Osteocyte (in vitro differentiated cells): ENCODE data around the gene GPC5. TPM values are rescaled to one million over a fixed set of nuclear protein-coding genes. Genes with fewer than 3 reads are reported as not detected.

Experiments used
- DNase-seq: peaks from one replicate; pipeline ENCODE4 v3.0.0; 2021; ENCODE audit warnings: mixed read lengths; ENCODE audit not compliant: unreplicated experiment; ENCODE audit errors: extremely low spot score
- H3K27ac Mint-ChIP-seq: one replicate; pipeline ENCODE4 v1.8.0; 2021; ENCODE audit warnings: mild to moderate bottlenecking, mixed read lengths; ENCODE audit not compliant: unreplicated experiment
- H3K27me3 Mint-ChIP-seq: one replicate; pipeline ENCODE4 v1.8.0; 2021; ENCODE audit warnings: mixed read lengths; ENCODE audit not compliant: unreplicated experiment
- H3K36me3 Mint-ChIP-seq: one replicate; pipeline ENCODE4 v1.8.0; 2021; ENCODE audit warnings: mixed read lengths; ENCODE audit not compliant: unreplicated experiment
- H3K4me1 Mint-ChIP-seq: one replicate; pipeline ENCODE4 v1.8.0; 2021; ENCODE audit warnings: mixed read lengths; ENCODE audit not compliant: unreplicated experiment
- H3K4me3 Mint-ChIP-seq: one replicate; pipeline ENCODE4 v1.8.0; 2021; ENCODE audit warnings: mild to moderate bottlenecking, moderate library complexity, mixed read lengths; ENCODE audit not compliant: unreplicated experiment
- H3K9me3 Mint-ChIP-seq: one replicate; pipeline ENCODE4 v1.8.0; 2021; ENCODE audit warnings: mixed read lengths; ENCODE audit not compliant: unreplicated experiment
- CTCF ChIP-seq: fragments of 200-600 bp; sonication (generic); IDR thresholded peaks from 2 replicates; pipeline ENCODE4 v1.5.0; 2021; ENCODE audit warnings: antibody characterized with exemption, mild to moderate bottlenecking, moderate library complexity
- total RNA-seq: library from RNA; stranded (reverse); gene quantifications from 2 replicates; pipeline ENCODE4 v1.2.1, GENCODE V29; 2021

GPC5 gene
- total RNA-seq, 1 donor from 2014 or later, result 12.9 TPM

DNA sequence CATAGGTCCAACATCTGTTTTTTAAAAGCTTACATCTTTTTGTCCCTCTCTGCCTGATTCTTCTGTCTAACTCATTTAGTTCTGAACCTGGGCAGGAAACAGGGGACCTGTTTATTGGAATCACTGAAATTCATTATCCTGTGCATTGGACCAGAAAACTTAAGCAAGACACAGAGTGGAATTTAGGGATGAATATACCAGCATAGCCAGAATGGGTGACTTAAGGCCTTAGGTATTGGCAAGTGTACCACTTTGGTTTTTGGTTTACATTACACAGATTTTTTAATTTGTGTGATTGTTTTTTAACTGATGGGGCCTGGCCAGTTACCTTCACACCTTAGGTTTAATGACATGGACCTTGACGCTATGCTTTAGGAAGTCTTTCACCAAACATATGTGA lies 232.5 kb downstream of the GPC5 start:
- Mint-ChIP-seq H3K36me3 (no peaks in the 10 kb centered on the region), H3K27ac (no peak overlapping the region), H3K27me3 (no peaks in the 10 kb centered on the region), H3K4me3 (no peak overlapping the region), H3K9me3 (peaks cover 7% of the 10 kb centered on the region), H3K4me1 (peaks cover 7% of the 10 kb centered on the region)
- DNase-seq, result no peak
- no peak for TF ChIP-seq CTCF

DNA sequence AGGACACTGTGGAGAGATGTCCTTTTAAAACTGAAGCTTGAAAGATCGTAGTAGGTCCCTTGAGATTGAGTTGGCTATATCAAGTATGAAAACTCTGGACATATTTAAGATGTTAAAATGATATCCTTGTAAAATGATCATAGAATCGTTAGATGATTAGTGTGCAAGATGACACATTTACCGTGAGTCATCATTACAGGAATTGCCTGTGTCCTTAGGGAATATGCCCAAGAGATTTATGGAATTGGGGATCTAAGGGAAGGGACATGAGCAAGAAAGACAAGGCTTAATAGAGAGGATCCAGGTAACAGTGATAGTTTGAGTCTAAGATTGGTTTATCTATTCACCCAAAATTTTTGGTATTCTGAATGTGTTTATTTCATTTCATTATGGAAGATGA lies 233.7 kb downstream of the GPC5 start:
- TF ChIP-seq CTCF, result no peak
- no peaks in the 10 kb centered on the region for H3K36me3 Mint-ChIP-seq
- no peak overlapping the region for H3K27ac Mint-ChIP-seq
- no peaks in the 10 kb centered on the region for H3K27me3 Mint-ChIP-seq
- peaks cover 7% of the 10 kb centered on the region for H3K4me1 Mint-ChIP-seq
- no peak for DNase-seq
- no peak overlapping the region for H3K4me3 Mint-ChIP-seq
- H3K9me3 Mint-ChIP-seq, result peaks cover 7% of the 10 kb centered on the region

- Mint-ChIP-seq H3K4me1 (no peaks in the 10 kb centered on the region), H3K36me3 (no peaks in the 10 kb centered on the region), H3K27ac (no peak overlapping the region), H3K27me3 (no peaks in the 10 kb centered on the region), H3K4me3 (no peak overlapping the region), H3K9me3 (no peaks in the 10 kb centered on the region)
- no peak for TF ChIP-seq CTCF
- no peak for DNase-seq
Observed at GRCh38 chr13:91639330-91639729, 240.9 kb downstream of the GPC5 start.

GRCh38 chr13:91643394-91643793 lies 245.0 kb downstream of the GPC5 start:
- Mint-ChIP-seq H3K4me1 (peaks cover 6% of the 10 kb centered on the region), H3K27me3 (no peaks in the 10 kb centered on the region), H3K27ac (no peak overlapping the region), H3K4me3 (no peak overlapping the region), H3K36me3 (no peaks in the 10 kb centered on the region), H3K9me3 (no peaks in the 10 kb centered on the region)
- DNase-seq, result no peak
- no peak for TF ChIP-seq CTCF

GRCh38 chr13:91644806-91645205 lies 246.4 kb downstream of the GPC5 start:
- no peak for TF ChIP-seq CTCF
- no peak for DNase-seq
- H3K36me3 Mint-ChIP-seq, result no peaks in the 10 kb centered on the region

More at GRCh38 chr13:91644806-91645205, 246.4 kb downstream of the GPC5 start:
- Mint-ChIP-seq H3K27ac (no peak overlapping the region), H3K4me3 (no peak overlapping the region), H3K4me1 (peaks cover 6% of the 10 kb centered on the region), H3K27me3 (no peaks in the 10 kb centered on the region), H3K9me3 (no peaks in the 10 kb centered on the region)
